GM12878 (cell line): ENCODE data around the gene RMDN3. TPM values are rescaled to one million over a fixed set of nuclear protein-coding genes. Genes with fewer than 3 reads are reported as not detected.

Experiments
- ATAC-seq: fragments of 200-7000 bp; cut with Tn5 transposase; 3 replicates; pipeline ENCODE4 v1.9.1; 2020; ENCODE audit warnings: mild to moderate bottlenecking, moderate library complexity
- BruUV-seq: library from RNA; stranded (reverse); fragments of 400-500 nt; replicated peaks from 2 replicates; lab custom pipeline; 2021; lab: Mats Ljungman, UMichigan
- CTCF ChIA-PET: fragments of 300-600 bp; sonication (Branson Sonifier 250); formaldehyde crosslinking; extraction: SDS; loops from one replicate; lab custom pipeline; 2021; ENCODE audit warnings: inconsistent platforms; lab: Yijun Ruan, JAX
- POLR2A ChIA-PET: fragments of 350-600 bp; formaldehyde crosslinking; extraction: SDS; loops from one replicate; lab custom pipeline; 2021; ENCODE audit warnings: inconsistent platforms; lab: Charles Lee
- RAD21 ChIA-PET: fragments of 300-600 bp; sonication (Branson Sonifier 250); formaldehyde crosslinking; loops from one replicate; lab custom pipeline; 2023; ENCODE audit warnings: antibody characterized with exemption; ENCODE audit not compliant: unreplicated experiment; lab: Charles Lee
- SMC1A ChIA-PET: fragments of 300-600 bp; sonication (Branson Sonifier 250); formaldehyde crosslinking; loops from one replicate; lab custom pipeline; 2023; ENCODE audit not compliant: unreplicated experiment, uncharacterized antibody; lab: Charles Lee
- DNase-seq: peaks from one replicate; pipeline ENCODE4 v3.0.0-alpha.2; 2011; ENCODE audit warnings: low read depth, low spot score
- FAIRE-seq: peaks from 3 replicates; lab custom pipeline; 2011; peaks lifted over from hg19 to GRCh38; lab: Jason Lieb, UNC
- H2AFZ ChIP-seq: 2 replicates; pipeline ENCODE4 v1.6.0; 2011; ENCODE audit warnings: low read depth, low read length, control low read depth; ENCODE audit not compliant: control insufficient read depth
- H3K27ac ChIP-seq: 2 replicates; pipeline ENCODE4 v1.5.1; 2011; ENCODE audit warnings: control low read depth; ENCODE audit not compliant: control insufficient read depth, insufficient read depth
- H3K27me3 ChIP-seq, 2 experiments: replicated peaks in 1 of 2; 2 replicates each; pipeline versions ENCODE4 v1.6.0 to v1.6.1; 2011; ENCODE audit warnings: low read length in 1 of 2; ENCODE audit not compliant: control insufficient read depth in 2 of 2, insufficient read depth in 2 of 2
- H3K36me3 ChIP-seq, 2 experiments: 2 replicates each; pipeline ENCODE4 v1.5.1; 2011; ENCODE audit warnings: low read length in 1 of 2; ENCODE audit not compliant: control insufficient read depth in 2 of 2, insufficient read depth in 2 of 2
- H3K4me1 ChIP-seq: 2 replicates; pipeline ENCODE4 v1.6.1; 2011; ENCODE audit warnings: mild to moderate bottlenecking, low read length, moderate library complexity, mixed read lengths; ENCODE audit not compliant: control insufficient read depth, insufficient read depth
- H3K4me2 ChIP-seq: 2 replicates; pipeline ENCODE4 v1.6.0; 2011; ENCODE audit warnings: control low read depth; ENCODE audit not compliant: control insufficient read depth, insufficient read depth
- H3K4me3 ChIP-seq: fragments of 200-600 bp; sonication (generic); 2 replicates; pipeline ENCODE4 v1.5.1; 2016
- H3K79me2 ChIP-seq: 2 replicates; pipeline ENCODE4 v1.6.0; 2011; ENCODE audit warnings: low read length; ENCODE audit not compliant: control insufficient read depth, insufficient read depth
- H3K9ac ChIP-seq: 2 replicates; pipeline ENCODE4 v1.8.0; 2011; ENCODE audit warnings: low read length, control low read depth, mixed read lengths; ENCODE audit not compliant: control insufficient read depth, insufficient read depth
- H3K9me3 ChIP-seq: replicated peaks from 3 replicates; pipeline ENCODE4 v1.5.1; 2011; ENCODE audit warnings: mild to moderate bottlenecking, low read length; ENCODE audit not compliant: control insufficient read depth, insufficient read depth
- H4K20me1 ChIP-seq: 2 replicates; pipeline ENCODE4 v1.6.0; 2011; ENCODE audit not compliant: control insufficient read depth, insufficient read depth
- ATF2 ChIP-seq: IDR thresholded peaks from 2 replicates; pipeline ENCODE4 v1.6.1; 2012; ENCODE audit warnings: low read length, inconsistent platforms
- BCL11A ChIP-seq: IDR thresholded peaks from 2 replicates; pipeline ENCODE4 v1.6.1; 2011; ENCODE audit warnings: low read depth, low read length
- BCLAF1 ChIP-seq: fragments of 450-650 bp; IDR thresholded peaks from 2 replicates; pipeline ENCODE4 v1.6.1; 2017; ENCODE audit warnings: antibody characterized with exemption, mild to moderate bottlenecking, moderate library complexity
- ELK1 ChIP-seq: IDR thresholded peaks from 2 replicates; pipeline ENCODE4 v1.6.1; 2012; ENCODE audit warnings: low read depth, low read length, improper control_type of control experiment
- FOS ChIP-seq: IDR thresholded peaks from 3 replicates; pipeline ENCODE4 v1.6.1; 2011; ENCODE audit warnings: borderline replicate concordance; ENCODE audit not compliant: insufficient read length; ENCODE audit errors: extremely low read depth
- FOXM1 ChIP-seq: IDR thresholded peaks from 2 replicates; pipeline ENCODE4 v1.6.1; 2012; ENCODE audit warnings: low read depth, mild to moderate bottlenecking, inconsistent platforms, low read length, moderate library complexity
- IRF3 ChIP-seq: fragments of 450-650 bp; IDR thresholded peaks from 2 replicates; pipeline ENCODE4 v1.6.1; 2014; ENCODE audit warnings: mild to moderate bottlenecking
- MTA2 ChIP-seq: fragments of 450-650 bp; IDR thresholded peaks from 2 replicates; pipeline ENCODE4 v1.6.1; 2016; ENCODE audit warnings: low read depth, mild to moderate bottlenecking, moderate library complexity
- NR2F1 ChIP-seq: fragments of 450-650 bp; conservative IDR thresholded peaks from 2 replicates; pipeline ENCODE4 v1.6.1; 2017; ENCODE audit warnings: mild to moderate bottlenecking
- PML ChIP-seq: IDR thresholded peaks from 2 replicates; pipeline ENCODE4 v1.6.1; 2012; ENCODE audit warnings: low read length, inconsistent platforms
- POLR2A ChIP-seq: IDR thresholded peaks from 2 replicates; pipeline ENCODE4 v1.6.1; 2011; ENCODE audit warnings: low read depth, mild to moderate bottlenecking, low read length
- SUZ12 ChIP-seq: fragments of 200-600 bp; sonication (generic); IDR thresholded peaks from one replicate; pipeline ENCODE4 v1.6.1; 2018; ENCODE audit warnings: antibody characterized with exemption, mild to moderate bottlenecking; ENCODE audit not compliant: unreplicated experiment
- ZZZ3 ChIP-seq: IDR thresholded peaks from 2 replicates; pipeline ENCODE4 v1.6.1; 2011; ENCODE audit warnings: low read depth; ENCODE audit not compliant: control insufficient read depth, insufficient read length
- WGBS: methylation state at CpG from one replicate; pipeline ENCODE4 v1.1.6; 2016; ENCODE audit warnings: low lambda C conversion rate; ENCODE audit not compliant: insufficient replicate concordance, insufficient coverage; ENCODE audit errors: missing lambda C conversion rate; 5-methylcytosine and 5-hydroxymethylcytosine counted together
- in situ Hi-C: fragments of 300-500 bp; cut with MboI; formaldehyde crosslinking; loops from 9 replicates; pipeline ENCODE4 v1.14.3; 2018; ENCODE audit warnings: mixed read lengths
- intact Hi-C: fragments of 100-400 bp; cut with micrococcal nuclease; formaldehyde crosslinking; loops from one replicate; pipeline ENCODE4 v1.14.2; 2022; ENCODE audit not compliant: unreplicated experiment
- polyA plus RNA-seq, 11 experiments: library from polyadenylated mRNA; depleted of rRNA in 4 of 11; unstranded in 6 of 11; stranded (reverse) in 5 of 11; fragments of >200 nt; fragmentation: Nextera tagmentation in 4 of 11; fragmentation: Illumina TruSeq in 1 of 11; extraction: Ambion mirVana in 4 of 11; extraction: Trizol in 1 of 11; gene quantifications; 1 replicate in 1 of 11; 2 replicates in 10 of 11; pipeline versions ENCODE4 v1.2.1 to v1.2.3, GENCODE V29; 2011 to 2016; ENCODE audit warnings: inconsistent platforms in 2 of 11, missing spikeins in 2 of 11, low read depth in 1 of 11
- total RNA-seq, 4 experiments: library from RNA; depleted of rRNA in 3 of 4; stranded (reverse); fragments of >200 nt in 3 of 4; fragmentation: Illumina TruSeq in 1 of 4; extraction: Trizol in 1 of 4; gene quantifications; 2 replicates each; pipeline versions ENCODE4 v1.2.1 to v1.2.3, GENCODE V29; 2013 to 2021
- TF ChIP-seq, protein P1 (sequence below): fragments of 450-650 bp; IDR thresholded peaks from 2 replicates; pipeline ENCODE4 v1.6.1; 2017; ENCODE audit warnings: mild to moderate bottlenecking, moderate library complexity

RMDN3 gene
- total and polyA plus RNA-seq, 10 of the 15 experiments (the other 5 are each of a cell fraction or from before 2014, with no cell fraction given) = 5.7 to 44.4 (median 20.3) TPM

- ChIA-PET CTCF (interaction anchor here (2.4 kb wide), 1 partner anchor 9 kb away, joined by 12 read pairs; no protein-coding TSS in a partner anchor), RAD21 (interaction anchor here (1.2 kb wide), 1 partner anchor 84 kb away, joined by 5 read pairs; no protein-coding TSS in a partner anchor), SMC1A (interaction anchor here (1.1 kb wide), 1 partner anchor 9 kb away, joined by 3 read pairs; no protein-coding TSS in a partner anchor), POLR2A (interaction anchor here (0.6 kb wide), 1 partner anchor 415 kb away, joined by 4 read pairs; no protein-coding TSS in a partner anchor)
- intact Hi-C loops = no loop called here
- no peak overlapping the region for H2AFZ ChIP-seq
- no peak overlapping the region for H3K4me3 ChIP-seq
- no peaks in the 10 kb centered on the region for H3K27me3 ChIP-seq
- in situ Hi-C loops = no loop called here
- no peaks in the 10 kb centered on the region for H4K20me1 ChIP-seq
- WGBS = 91% methylated on average over 6 of the region's 6 CpGs
- H3K4me2 ChIP-seq = no peak overlapping the region
- peaks cover 0 to 21% of the 10 kb centered on the region in 2 experiments; a peak in 3 of 4 replicates for H3K36me3 ChIP-seq
- H3K9me3 ChIP-seq = no peaks in the 10 kb centered on the region
- BruUV-seq = no TSS peak
- no peak for FAIRE-seq
- DNase-seq = no peak
- H3K79me2 ChIP-seq = no peaks in the 10 kb centered on the region
- H3K4me1 ChIP-seq = peaks cover 21% of the 10 kb centered on the region
- ATAC-seq = no peak
- no peak overlapping the region for H3K9ac ChIP-seq
- H3K27ac ChIP-seq = no peak overlapping the region
- TF ChIP-seq BCL11A (no peak), SUZ12 (no peak), ATF2 (no peak), FOXM1 (no peak), MTA2 (no peak), FOS (no peak), IRF3 (no peak), PML (no peak), BCLAF1 (no peak), ZZZ3 (no peak), NR2F1 (no peak), POLR2A (no peak), ELK1 (no peak)
- TF ChIP-seq, protein P1, sequence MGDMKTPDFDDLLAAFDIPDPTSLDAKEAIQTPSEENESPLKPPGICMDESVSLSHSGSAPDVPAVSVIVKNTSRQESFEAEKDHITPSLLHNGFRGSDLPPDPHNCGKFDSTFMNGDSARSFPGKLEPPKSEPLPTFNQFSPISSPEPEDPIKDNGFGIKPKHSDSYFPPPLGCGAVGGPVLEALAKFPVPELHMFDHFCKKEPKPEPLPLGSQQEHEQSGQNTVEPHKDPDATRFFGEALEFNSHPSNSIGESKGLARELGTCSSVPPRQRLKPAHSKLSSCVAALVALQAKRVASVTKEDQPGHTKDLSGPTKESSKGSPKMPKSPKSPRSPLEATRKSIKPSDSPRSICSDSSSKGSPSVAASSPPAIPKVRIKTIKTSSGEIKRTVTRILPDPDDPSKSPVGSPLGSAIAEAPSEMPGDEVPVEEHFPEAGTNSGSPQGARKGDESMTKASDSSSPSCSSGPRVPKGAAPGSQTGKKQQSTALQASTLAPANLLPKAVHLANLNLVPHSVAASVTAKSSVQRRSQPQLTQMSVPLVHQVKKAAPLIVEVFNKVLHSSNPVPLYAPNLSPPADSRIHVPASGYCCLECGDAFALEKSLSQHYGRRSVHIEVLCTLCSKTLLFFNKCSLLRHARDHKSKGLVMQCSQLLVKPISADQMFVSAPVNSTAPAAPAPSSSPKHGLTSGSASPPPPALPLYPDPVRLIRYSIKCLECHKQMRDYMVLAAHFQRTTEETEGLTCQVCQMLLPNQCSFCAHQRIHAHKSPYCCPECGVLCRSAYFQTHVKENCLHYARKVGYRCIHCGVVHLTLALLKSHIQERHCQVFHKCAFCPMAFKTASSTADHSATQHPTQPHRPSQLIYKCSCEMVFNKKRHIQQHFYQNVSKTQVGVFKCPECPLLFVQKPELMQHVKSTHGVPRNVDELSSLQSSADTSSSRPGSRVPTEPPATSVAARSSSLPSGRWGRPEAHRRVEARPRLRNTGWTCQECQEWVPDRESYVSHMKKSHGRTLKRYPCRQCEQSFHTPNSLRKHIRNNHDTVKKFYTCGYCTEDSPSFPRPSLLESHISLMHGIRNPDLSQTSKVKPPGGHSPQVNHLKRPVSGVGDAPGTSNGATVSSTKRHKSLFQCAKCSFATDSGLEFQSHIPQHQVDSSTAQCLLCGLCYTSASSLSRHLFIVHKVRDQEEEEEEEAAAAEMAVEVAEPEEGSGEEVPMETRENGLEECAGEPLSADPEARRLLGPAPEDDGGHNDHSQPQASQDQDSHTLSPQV = no peak
Measured at GRCh38 chr15:40773902-40774301, 18.8 kb upstream of the RMDN3 start.
